ENCODE measurements around the gene PHLDA2.

PHLDA2 gene

GRCh38 chr11:2927851-2928604, 1.2 kb downstream of the PHLDA2 start:
- DNase-seq, result peak in 1 of 2 donors; percentile 12

- DNase-seq, result no peak
Measured at GRCh38 chr11:2927121-2927800, 2.0 kb downstream of the PHLDA2 start.

GRCh38 chr11:2926611-2927051, 2.6 kb downstream of the PHLDA2 start:
- DNase-seq, result no peak

GRCh38 chr11:2924821-2925675, 4.2 kb downstream of the PHLDA2 start:
- DNase-seq, result no peak

DNA sequence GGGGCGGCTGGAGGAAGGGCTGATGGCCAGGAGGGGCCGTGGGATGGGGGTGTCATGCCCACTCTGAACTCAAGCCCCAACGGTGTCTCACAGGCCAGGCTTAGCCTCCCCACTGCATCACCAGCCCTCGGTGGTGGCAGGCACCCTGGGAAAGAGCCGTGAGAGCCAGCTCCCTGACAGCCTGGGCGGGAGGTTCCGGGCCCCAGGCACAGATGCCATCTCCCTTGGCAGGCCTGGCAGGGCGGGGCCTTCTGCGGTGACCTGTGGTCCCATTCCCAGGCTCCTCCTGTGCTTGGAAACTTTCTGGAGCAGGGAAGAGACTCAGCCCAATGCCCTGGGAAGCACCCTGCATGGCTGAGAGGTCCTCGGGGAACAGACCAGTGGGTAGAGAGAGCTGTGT, 4.8 kb downstream of the PHLDA2 start:
- DNase-seq, result no peak

- no peak for DNase-seq
Measured at GRCh38 chr11:2923446-2924375, 5.5 kb downstream of the PHLDA2 start.

DNA sequence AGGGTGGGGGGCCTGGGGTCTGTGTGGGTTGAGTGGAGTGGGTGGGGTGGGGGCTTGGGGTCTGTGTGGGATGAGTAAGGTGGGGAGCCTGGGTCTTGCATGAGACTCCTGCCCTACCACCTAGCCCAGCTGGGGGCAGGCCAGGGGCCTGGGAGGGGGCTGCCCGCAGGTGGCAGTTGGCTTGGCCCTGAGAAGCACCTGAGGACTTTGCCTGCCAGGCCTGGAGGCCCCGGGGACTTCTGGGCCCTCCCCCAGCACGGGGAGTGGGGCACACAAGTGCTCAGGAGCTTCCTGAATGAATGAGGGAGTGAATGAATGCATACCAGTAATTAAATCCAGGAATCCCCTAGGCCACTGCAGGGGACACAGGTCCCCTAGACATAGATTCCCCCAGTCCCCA, 6.6 kb downstream of the PHLDA2 start:
- DNase-seq, result no peak

DNA sequence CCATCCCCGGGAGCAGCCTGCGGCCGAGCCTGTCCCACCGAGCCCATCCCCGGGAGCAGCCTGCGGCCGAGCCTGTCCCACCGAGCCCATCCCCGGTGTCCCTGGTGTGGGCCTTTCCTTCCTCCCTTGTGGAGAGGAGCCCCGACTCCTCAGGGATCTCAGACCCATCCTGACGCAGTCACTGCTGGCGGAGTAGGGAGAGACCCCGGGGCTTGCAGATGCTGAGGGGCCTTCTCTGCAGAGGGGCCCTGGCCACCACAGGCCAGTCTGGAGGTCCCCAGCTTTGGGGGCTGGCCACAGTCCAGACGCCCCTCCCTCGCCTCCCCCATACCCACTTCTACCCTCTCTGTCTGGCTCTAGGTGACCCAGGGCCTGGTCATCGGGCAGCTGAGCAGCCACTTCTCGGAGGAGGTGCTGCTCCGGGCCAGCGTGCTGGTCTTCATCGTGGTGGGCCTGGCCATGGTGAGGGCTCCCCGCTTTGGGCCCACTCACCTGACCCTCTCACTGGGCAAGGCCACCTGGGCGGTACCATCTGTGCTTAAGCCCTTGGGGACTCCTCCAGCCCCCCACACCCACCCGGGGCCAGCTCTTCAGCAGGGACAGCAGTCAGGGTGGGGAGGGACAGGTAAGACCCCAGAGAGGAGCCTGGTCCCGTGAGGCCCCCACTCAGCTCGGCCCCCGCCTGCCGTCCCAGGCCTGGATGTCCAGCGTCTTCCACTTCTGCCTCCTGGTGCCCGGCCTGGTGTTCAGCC, 7.3 kb downstream of the PHLDA2 start:
- DNase-seq, result no peak

DNA sequence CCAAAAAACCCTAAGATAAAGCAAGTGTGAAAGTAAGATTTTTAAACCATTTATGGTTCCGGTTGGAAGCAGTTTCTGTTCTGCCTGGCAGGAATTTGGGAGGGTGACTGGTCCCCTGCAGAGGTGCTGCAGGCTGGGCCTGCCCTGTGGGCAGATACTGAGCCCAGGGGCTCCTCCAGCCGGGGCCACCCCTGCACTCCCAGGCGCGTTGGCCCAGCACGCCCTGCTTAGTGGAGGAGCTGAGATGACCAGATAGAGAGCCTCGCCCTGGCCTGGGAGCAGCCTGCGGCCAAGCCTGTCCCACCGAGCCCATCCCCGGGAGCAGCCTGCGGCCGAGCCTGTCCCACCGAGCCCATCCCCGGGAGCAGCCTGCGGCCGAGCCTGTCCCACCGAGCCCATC, 8.0 kb downstream of the PHLDA2 start:
- DNase-seq, result no peak

DNA sequence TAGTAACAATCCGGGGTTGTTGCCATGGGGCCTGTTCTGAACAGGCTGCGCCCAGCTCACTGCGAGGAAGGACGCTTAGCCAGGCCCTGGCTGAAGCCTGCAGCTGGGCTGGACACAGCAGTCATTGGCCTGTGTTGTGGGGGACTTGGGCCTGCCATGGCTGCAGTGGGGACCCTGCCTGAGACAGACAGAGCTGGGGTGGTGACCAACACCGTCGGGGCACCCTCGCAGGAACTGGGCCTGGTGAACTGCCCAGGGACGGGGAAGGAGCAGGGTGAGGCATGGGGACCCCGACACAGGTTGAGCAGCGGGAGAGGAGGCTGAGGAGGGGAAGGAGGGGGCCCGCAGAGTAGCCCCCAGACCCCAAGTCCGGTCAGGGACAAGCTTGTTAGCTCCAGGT, 8.9 kb downstream of the PHLDA2 start:
- no peak for DNase-seq

- DNase-seq, result no peak
Measured at GRCh38 chr11:2919837-2920236, 9.4 kb downstream of the PHLDA2 start.

GRCh38 chr11:2919188-2919587, 10.0 kb downstream of the PHLDA2 start:
- no peak for DNase-seq

- no peak for DNase-seq
Measured at GRCh38 chr11:2917842-2918490, 11.3 kb downstream of the PHLDA2 start.

DNA sequence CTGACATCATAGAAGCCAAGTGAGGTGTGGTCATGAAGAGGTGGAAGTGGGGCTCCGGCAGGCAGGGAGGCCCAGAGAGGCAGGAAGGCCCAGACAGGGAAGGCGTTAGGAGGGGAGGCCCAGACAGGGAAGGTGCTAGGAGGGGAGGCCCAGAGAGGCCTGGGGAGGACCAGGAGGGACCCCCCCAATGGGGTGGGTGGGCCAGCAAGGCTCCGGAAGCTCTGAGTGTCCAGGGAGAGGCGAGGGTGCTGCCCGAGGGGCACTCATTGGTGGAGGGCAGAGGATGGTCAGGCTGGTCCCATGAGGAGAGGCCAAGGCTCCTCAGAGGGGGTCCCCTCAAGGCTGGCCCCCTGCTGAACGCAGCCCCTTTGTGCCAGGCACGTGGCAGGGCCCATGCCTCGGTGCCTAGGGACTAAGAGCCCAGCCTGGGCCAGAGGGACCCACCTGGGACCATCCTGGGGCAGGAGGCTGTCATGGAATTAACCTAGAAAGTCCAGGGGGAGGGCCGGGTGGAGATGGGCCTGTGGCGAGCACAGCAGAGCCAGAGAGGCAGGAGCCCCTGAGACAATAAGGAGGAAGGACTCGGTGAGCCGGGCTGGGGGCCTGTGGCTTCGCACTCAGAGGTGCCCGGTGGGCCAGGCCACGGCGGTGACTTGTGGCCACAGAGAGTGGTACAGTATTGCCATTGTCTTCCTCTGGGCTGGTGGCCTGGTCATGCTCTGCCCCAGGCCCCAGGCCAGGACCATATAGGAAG, 12.2 kb downstream of the PHLDA2 start:
- DNase-seq, result no peak

GRCh38 chr11:2916114-2916891, 12.9 kb downstream of the PHLDA2 start:
- no peak for DNase-seq

GRCh38 chr11:2915473-2915872, 13.7 kb downstream of the PHLDA2 start:
- no peak for DNase-seq

DNA sequence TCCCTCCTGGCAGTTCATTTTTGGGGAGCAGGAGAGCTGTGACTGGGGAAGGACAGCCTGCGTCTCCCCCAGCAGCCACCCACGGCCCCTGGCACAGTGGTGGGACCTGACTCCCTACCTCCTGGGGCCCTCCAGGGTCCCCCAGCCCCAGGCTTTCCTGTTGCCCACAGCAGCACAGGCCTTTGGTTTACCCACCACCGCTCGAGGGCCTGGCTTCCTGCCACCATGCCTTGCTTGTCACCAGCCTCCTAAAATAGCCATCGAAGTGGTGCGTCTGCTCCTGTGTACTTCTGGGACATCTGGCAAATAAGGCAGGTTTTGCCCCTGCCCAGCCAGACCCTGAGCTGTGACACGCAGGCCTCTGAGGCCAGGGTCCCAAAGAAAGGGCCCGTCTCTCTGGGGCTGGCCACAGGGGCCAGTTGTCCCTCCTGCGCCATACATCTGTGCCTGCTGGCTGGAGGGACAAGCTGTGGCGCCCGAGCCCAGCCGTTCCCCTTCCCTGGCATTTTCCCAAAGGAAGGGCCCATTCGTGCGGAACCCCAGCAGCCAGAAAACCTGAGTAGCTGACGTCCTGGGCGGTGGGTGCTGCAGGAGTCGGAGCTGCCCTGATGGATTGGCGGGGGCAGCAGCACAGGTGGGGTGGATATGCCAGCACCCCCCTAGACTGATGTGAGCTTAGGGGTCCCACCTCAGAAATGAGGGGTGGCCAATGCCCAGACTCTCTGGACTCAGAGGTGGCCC, 14.6 kb downstream of the PHLDA2 start:
- no peak for DNase-seq

GRCh38 chr11:2913776-2914175, 15.4 kb downstream of the PHLDA2 start:
- no peak for DNase-seq

GRCh38 chr11:2913019-2913431, 16.2 kb downstream of the PHLDA2 start:
- no peak for DNase-seq

Measured in inflammatory macrophage treated with lipopolysaccharide for 1 hour (primary cell).